MCF 10A (cell line): ENCODE results near the gene CILP. TPM values are rescaled to one million over a fixed set of nuclear protein-coding genes. Genes with fewer than 3 reads are reported as not detected.

Experiments used
- Bru-seq: library from RNA; stranded (reverse); fragments of 400-500 nt; gene quantifications from one replicate; lab custom pipeline; 2021; lab: Mats Ljungman, UMichigan
- BruChase-seq, 2 experiments: library from RNA; stranded (reverse); fragments of 400-500 nt; gene quantifications; one replicate each; lab custom pipeline; 2021; lab: Mats Ljungman, UMichigan
- BruUV-seq: library from RNA; stranded (reverse); fragments of 400-500 nt; replicated peaks from 2 replicates; lab custom pipeline; 2021; lab: Mats Ljungman, UMichigan
- CTCF ChIA-PET: fragments of 300-600 bp; sonication (Branson Sonifier 250); formaldehyde crosslinking; extraction: SDS; loops from one replicate; lab custom pipeline; 2021; ENCODE audit warnings: antibody characterized with exemption, inconsistent platforms; lab: Yijun Ruan, JAX
- POLR2A ChIA-PET: fragments of 300-600, 350-650 bp; sonication (Branson Sonifier 250); formaldehyde crosslinking; extraction: SDS; loops from one replicate; lab custom pipeline; 2020; ENCODE audit warnings: antibody characterized with exemption, inconsistent platforms; lab: Yijun Ruan, JAX
- DNase-seq: peaks from one replicate; pipeline ENCODE4 v3.0.0-alpha.2; 2018; ENCODE audit not compliant: unreplicated experiment
- H3K27ac Mint-ChIP-seq: one replicate; pipeline ENCODE4 v1.8.0; 2022; ENCODE audit warnings: mild to moderate bottlenecking, low read depth, mixed read lengths; ENCODE audit not compliant: unreplicated experiment
- H3K27me3 Mint-ChIP-seq: one replicate; pipeline ENCODE4 v1.8.0; 2022; ENCODE audit warnings: mixed read lengths; ENCODE audit not compliant: insufficient read depth, unreplicated experiment
- H3K36me3 Mint-ChIP-seq: one replicate; pipeline ENCODE4 v1.8.0; 2022; ENCODE audit warnings: mild to moderate bottlenecking, moderate library complexity, mixed read lengths; ENCODE audit not compliant: insufficient read depth, unreplicated experiment
- H3K4me1 Mint-ChIP-seq: one replicate; pipeline ENCODE4 v1.8.0; 2022; ENCODE audit warnings: mixed read lengths; ENCODE audit not compliant: insufficient read depth, unreplicated experiment
- H3K4me3 Mint-ChIP-seq: one replicate; pipeline ENCODE4 v1.8.0; 2022; ENCODE audit warnings: mild to moderate bottlenecking, moderate library complexity, mixed read lengths; ENCODE audit not compliant: unreplicated experiment
- H3K9me3 Mint-ChIP-seq: one replicate; pipeline ENCODE4 v1.8.0; 2022; ENCODE audit warnings: mixed read lengths; ENCODE audit not compliant: unreplicated experiment
- CTCF ChIP-seq: fragments of 200-600 bp; IDR thresholded peaks from one replicate; pipeline ENCODE4 v1.8.0; 2022; ENCODE audit warnings: antibody characterized with exemption, mild to moderate bottlenecking; ENCODE audit not compliant: unreplicated experiment
- intact Hi-C: fragments of 100-400 bp; cut with micrococcal nuclease; formaldehyde crosslinking; loops from 2 replicates; pipeline ENCODE4 v1.14.1; 2022
- long read RNA-seq: library from polyadenylated mRNA; stranded (forward); transcript quantifications from one replicate; pipeline ENCODE4 v2.0.0, GENCODE V29; 2022
- total RNA-seq: library from RNA; stranded (reverse); gene quantifications from 2 replicates; pipeline ENCODE4 v1.2.3, GENCODE V29; 2022

Gene CILP
- total RNA-seq (not detected in 2 replicates), Bru-seq, nascent RNA (percentile 6 among the genes with signal in this experiment), BruChase-seq, experiment 1, labeled RNA remaining after a 6-hour chase (percentile 14 among the genes with signal in this experiment), BruChase-seq, experiment 2, labeled RNA remaining after a 2-hour chase (percentile 6 among the genes with signal in this experiment)
- long read RNA-seq, result 0 reads

- H3K27ac Mint-ChIP-seq, result no peak within 1 kb of the TSS
- no peaks in the 10 kb centered on the region for H3K36me3 Mint-ChIP-seq
- no peaks in the 10 kb centered on the region for H3K27me3 Mint-ChIP-seq
- CTCF ChIA-PET, result interaction anchor here (0.7 to 1.2 kb wide), 3 partner anchors 9 to 16 kb away, joined by 3 to 4 read pairs (median 3); no protein-coding TSS in a partner anchor
- BruUV-seq, result no TSS peak
- intact Hi-C loops, result no loop called here
- POLR2A ChIA-PET, result no interaction called here
- TF ChIP-seq CTCF, result no peak
- no peaks in the 10 kb centered on the region for H3K4me1 Mint-ChIP-seq
- no peaks in the 10 kb centered on the region for H3K9me3 Mint-ChIP-seq
- DNase-seq, result no peak
- H3K4me3 Mint-ChIP-seq, result no peak within 1 kb of the TSS
Observed at GRCh38 chr15:65210770-65211481, at the start of gene CILP. Gene CILP, minus strand, starts transcription at chr15:65211473. Its CDS starts 1,718 bp downstream, at chr15:65209755.

- POLR2A ChIA-PET, result no interaction called here
Observed at GRCh38 chr15:65260968-65261367, 49.7 kb upstream of the CILP start.

GRCh38 chr15:65259367-65259797 is 48.1 kb upstream of the CILP start:
- no TSS peak for BruUV-seq
- DNase-seq, result no peak
- ChIA-PET POLR2A (no interaction called here), CTCF (interaction anchor here (1.0 kb wide), 1 partner anchor 11 kb away, joined by 6 read pairs; no protein-coding TSS in a partner anchor)
- intact Hi-C loops, result no loop called here
- H3K9me3 Mint-ChIP-seq, result no peaks in the 10 kb centered on the region
- no peaks in the 10 kb centered on the region for H3K4me1 Mint-ChIP-seq
- no peak for TF ChIP-seq CTCF
- no peak overlapping the region for H3K27ac Mint-ChIP-seq
- no peaks in the 10 kb centered on the region for H3K27me3 Mint-ChIP-seq
- H3K36me3 Mint-ChIP-seq, result peaks cover 44% of the 10 kb centered on the region
- no peak overlapping the region for H3K4me3 Mint-ChIP-seq

More at GRCh38 chr15:65260968-65261367, 49.7 kb upstream of the CILP start:
- TF ChIP-seq CTCF, result no peak
- H3K4me1 Mint-ChIP-seq, result no peaks in the 10 kb centered on the region
- intact Hi-C loops, result no loop called here
- H3K27me3 Mint-ChIP-seq, result no peaks in the 10 kb centered on the region
- H3K4me3 Mint-ChIP-seq, result no peak overlapping the region
- H3K27ac Mint-ChIP-seq, result no peak overlapping the region
- no peak for DNase-seq
- no peaks in the 10 kb centered on the region for H3K9me3 Mint-ChIP-seq
- peaks cover 44% of the 10 kb centered on the region for H3K36me3 Mint-ChIP-seq
- BruUV-seq, result no TSS peak
- CTCF ChIA-PET, result interaction anchor here (1.0 kb wide), 1 partner anchor 10 kb away, joined by 8 read pairs; no protein-coding TSS in a partner anchor
